C1 segment of cervical spinal cord (tissue), 14 donors: Measurements from ENCODE around the gene UQCRC1.

Experiments used
- DNase-seq, 14 donors: peaks; one replicate each; lab custom pipeline; 2025; lab: John Stamatoyannopoulos, UW

The UQCRC1 gene

GRCh38 chr3:48572517-48572916, 36.9 kb downstream of the UQCRC1 start:
- no peak for DNase-seq

GRCh38 chr3:48571938-48572337, 37.5 kb downstream of the UQCRC1 start:
- DNase-seq = no peak

DNA sequence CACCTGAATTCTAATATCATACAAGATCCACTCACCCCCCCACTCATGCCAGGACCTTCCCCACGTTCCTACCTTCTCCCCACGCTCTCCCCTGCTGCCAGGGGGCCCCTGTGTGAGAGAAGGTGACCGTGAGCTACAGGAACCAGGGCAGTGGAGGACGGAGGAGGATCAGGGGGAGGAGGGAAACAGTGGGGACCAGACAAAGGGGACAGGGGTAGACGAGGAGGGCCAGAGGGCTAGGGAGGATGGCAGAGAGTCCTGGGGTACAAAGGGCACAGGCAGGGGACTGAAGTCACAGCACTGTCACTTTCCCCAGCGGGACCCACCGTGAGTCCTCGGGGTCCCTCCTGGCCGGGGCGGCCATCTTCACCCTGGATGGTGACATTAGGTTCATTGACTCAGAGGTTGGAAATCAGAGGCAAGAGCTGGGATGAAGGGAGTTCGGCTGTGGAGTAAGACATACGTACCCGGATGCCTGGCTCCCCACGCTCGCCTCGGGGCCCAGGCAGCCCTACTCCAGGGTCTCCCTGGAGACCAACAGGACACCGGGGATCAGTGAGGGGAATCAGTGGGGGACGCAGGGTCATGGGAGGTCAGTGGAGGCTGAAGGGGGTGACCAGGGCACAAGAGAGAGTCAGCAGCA, 39.5 kb downstream of the UQCRC1 start:
- DNase-seq = no peak

GRCh38 chr3:48569400-48569799, 40.0 kb downstream of the UQCRC1 start:
- DNase-seq = no peak

- no peak for DNase-seq
Observed at GRCh38 chr3:48568476-48568875, 41.0 kb downstream of the UQCRC1 start.

- DNase-seq = no peak
Observed at GRCh38 chr3:48567500-48567899, 41.9 kb downstream of the UQCRC1 start.

DNA sequence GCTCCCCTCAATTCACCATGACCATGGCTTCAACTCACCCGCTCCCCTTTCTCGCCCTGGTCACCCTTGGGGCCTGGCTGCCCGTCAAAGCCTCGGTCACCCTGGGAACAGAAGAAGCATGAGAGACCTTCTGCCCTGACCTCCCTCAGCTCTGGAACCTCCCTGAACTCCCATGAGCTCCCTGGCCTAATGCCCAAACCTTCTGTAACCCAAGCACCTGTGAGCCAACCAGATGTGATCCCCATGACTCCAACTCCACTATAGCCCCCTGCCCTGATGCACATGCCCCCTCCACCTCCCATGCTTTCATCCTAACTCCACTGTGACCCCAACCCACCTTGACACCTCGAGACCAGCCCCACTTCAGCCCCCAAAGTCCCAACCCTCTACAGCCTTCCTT, 42.4 kb downstream of the UQCRC1 start:
- DNase-seq = no peak

DNA sequence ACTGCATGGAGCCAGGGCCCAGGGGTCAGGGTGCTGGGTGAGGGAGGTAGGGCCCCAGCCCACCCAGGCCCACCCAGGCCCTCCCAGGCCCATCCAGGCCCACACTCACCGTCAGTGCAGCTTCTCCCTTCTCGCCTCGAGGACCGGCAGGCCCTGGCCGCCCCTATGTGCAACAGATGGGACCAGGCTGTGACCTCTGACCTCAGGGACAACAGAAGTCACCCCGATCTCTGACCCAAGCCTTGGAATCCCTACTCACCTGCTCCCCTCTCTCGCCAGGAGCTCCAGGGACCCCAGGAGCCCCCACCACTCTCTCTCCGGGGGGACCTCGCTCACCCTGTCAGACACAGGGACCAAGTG, 43.1 kb downstream of the UQCRC1 start:
- no peak for DNase-seq

DNA sequence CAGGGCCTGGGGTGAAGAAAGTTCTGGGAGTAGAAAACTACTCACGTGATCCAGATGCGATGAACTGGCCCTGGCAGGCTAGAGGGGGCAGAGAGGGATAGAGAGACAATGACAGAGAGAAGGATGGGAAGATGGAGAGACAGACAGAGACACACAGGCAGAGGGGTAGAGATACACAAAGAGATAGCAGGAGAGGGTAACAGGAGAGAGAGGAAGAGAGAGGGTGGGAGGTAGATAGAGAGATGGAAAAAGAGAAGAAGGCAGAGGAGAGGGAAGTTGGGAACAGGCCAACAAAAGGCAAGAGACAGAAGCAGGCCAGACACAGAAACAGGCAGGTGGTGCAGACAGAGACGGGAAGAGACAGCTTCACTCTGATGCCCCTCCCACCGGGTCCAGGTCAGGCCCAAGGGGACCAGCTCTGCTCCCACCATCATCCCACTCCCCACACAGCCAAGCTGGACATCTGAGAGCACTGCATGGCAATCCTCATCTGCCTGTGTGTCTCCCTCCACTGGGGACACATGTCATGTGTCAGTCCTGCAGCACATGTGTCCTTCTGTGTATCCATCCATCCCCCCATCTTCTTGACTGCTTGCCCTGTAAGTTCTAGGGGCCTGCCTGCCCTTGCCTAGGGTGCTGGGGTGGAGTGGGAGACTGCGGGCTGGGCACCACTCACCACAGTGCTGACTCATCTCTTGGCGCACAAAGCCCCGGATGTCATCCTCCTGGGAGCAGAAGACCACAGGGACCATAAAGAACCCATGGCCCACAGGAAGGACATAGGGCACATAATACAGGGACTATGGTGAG, 43.6 kb downstream of the UQCRC1 start:
- peak in 1 of 14 donors; percentile 21 for DNase-seq

GRCh38 chr3:48565186-48565585, 44.3 kb downstream of the UQCRC1 start:
- DNase-seq = no peak

- DNase-seq = no peak
Observed at GRCh38 chr3:48564667-48565066, 44.8 kb downstream of the UQCRC1 start.

- peak in 10 of 14 donors; percentile 14 to 87 (median 32) for DNase-seq
Observed at GRCh38 chr3:48564022-48564421, 45.4 kb downstream of the UQCRC1 start.

- no peak for DNase-seq
Observed at GRCh38 chr3:48563382-48563918, 46.0 kb downstream of the UQCRC1 start, which contains the start of gene UCN2. Gene UCN2 (minus strand): TSS chr3:48563781. CDS start chr3:48563124, 657 bp downstream.

GRCh38 chr3:48562367-48563095, 46.9 kb downstream of the UQCRC1 start:
- DNase-seq = no peak

DNA sequence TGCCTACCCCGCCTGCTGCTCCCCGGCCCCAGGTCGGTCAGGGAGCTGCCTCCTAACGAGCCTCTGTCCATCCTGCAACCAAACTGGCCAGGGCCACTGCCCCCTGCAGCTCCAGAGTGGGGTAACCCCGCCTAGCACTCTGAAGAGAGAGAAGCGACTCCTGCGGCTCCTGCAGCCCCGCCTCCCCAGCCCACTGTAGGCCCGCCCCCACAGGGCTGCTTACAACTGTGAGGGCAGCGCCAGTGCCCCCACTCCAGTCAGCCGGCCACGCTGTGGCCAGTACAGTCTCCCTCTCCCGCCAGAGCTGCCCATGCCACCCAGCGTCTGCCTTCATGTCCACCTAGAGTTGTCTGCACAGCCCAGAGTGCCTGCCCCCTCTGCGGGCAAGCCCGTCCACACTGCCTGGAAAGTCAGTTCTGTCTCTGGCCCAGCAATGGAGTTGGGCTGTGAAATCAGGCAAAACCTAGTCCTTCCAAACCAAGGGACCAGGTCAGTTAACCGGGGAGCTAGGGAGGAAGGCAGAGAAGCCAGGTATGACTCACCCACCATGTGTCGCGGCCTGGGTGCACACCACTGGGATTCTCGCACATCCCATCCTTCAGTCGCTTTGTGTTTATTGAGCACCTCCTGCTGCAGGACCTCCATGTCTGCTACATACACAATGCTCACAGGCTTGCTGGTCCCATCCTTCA, 48.3 kb downstream of the UQCRC1 start:
- peak in 9 of 14 donors; percentile 13 to 54 (median 34) for DNase-seq

DNA sequence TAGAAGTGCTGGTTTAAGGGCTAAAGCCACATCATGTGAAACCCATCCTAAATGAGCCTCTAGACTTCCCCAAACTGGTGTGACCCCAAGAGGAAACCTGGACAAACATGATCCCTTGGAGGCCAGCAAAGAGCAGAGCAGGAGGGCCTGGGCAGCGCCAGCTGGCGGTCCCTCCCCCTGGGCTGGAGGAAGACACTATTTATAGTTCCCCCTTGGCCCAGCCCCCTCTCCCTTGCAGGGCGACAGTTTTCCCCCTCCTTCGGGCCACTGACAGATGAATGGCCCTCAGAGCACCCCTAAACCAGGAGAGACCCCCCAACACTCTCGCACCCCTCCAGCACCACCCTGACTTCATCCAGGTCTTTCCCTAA, 48.8 kb downstream of the UQCRC1 start:
- DNase-seq = peak in 4 of 14 donors; percentile 14 to 40 (median 26)

- peak in 3 of 14 donors; percentile 31 to 54 (median 44) for DNase-seq
Observed at GRCh38 chr3:48558493-48559134, 50.8 kb downstream of the UQCRC1 start.

DNA sequence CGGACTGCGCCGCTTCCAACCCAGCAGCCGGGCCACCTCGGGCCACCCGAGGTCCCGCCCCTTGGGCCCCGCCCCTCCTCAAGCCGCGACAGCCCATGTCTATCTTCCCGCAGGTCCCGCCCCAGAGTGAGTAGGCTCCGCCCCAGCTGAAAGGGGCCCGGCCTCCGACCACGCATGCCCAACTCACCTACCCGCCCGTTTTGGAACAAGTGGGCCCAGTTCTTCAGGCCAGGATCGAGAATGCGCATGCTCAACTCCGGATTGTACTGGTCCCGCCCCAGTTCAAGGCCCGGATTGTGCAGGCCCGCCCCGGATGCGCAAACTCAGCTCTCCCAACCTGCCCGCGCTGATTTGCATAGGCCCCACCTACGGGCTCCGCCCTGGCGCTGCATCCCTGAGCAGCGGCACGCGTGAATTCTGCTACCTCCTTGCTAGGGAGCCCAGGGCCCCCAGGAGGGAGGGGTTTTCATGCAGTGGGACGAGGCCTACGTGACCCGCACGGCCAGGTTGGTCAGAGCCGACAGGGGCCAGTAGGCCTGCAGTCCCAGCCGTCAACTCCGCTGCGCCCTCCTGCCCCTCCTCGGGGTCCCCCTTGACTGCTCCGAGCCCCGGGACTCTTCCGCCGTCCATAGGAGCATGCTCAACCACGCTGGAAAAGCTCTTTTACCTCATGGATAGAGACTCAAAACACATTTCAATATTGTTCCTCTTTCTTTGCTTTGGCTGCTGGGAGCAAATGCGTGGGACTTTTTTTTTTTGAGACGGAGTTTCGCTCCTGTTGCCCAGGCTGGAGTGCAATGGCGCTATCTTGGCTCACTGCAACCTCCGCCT, 52.4 kb downstream of the UQCRC1 start, which contains the start of gene PFKFB4:
Gene PFKFB4, minus strand, starts transcription at position 8 of the 831 bp plus-strand sequence. CDS start 26 bp downstream, outside the sequence.
- peak; percentile 72 to 100 (median 100) for DNase-seq

- DNase-seq = peak in 2 of 14 donors; percentile 41 to 66
Observed at GRCh38 chr3:48555949-48556795, 53.3 kb downstream of the UQCRC1 start.
